ENCODE results near the gene CARNS1. TPM values are rescaled to one million over a fixed set of nuclear protein-coding genes. Genes with fewer than 3 reads are reported as not detected.
A peak's percentile ranks its signal among the peaks of the same experiment; 100 is the strongest.

Gene CARNS1
- total and polyA plus RNA-seq, 9 of the 15 experiments (the other 6 are each of a cell fraction or from before 2014, with no cell fraction given): 0.01 to 0.18 (median 0.06) TPM; not detected in 3

- TF ChIP-seq NR1H2 (CRISPR knock-in tag; IDR thresholded peaks at IDR 0.05) (no peak), MIER1 (IDR thresholded peaks at IDR 0.05; ENCODE audit: low read depth) (no peak), NEUROD1 (IDR thresholded peaks at IDR 0.05; ENCODE audit: borderline replicate concordance, low read depth, low read length, partially characterized antibody) (no peak), POLR3A (IDR thresholded peaks at IDR 0.05; ENCODE audit: borderline replicate concordance, extremely low read depth, insufficient read depth, insufficient read length) (no peak), PHB (CRISPR knock-in tag; IDR thresholded peaks at IDR 0.05) (no peak; the same call in 1 of the 2 replicates), ZC3H4 (CRISPR knock-in tag; IDR thresholded peaks at IDR 0.05; ENCODE audit: borderline replicate concordance) (no peak), FOXJ2 (tag; IDR thresholded peaks at IDR 0.05) (no peak), BRF2 (IDR thresholded peaks at IDR 0.05; ENCODE audit: borderline replicate concordance, insufficient read depth, insufficient read length) (no peak), SIX5 (IDR thresholded peaks at IDR 0.05; ENCODE audit: borderline replicate concordance in 1 of 2, insufficient read depth in 1 of 2, low read depth in 1 of 2, low read length in 2 of 2) (peak; percentile 92 to 94), ZNF780A (CRISPR knock-in tag; IDR thresholded peaks at IDR 0.05) (no peak), PTTG1 (tag; IDR thresholded peaks at IDR 0.05; ENCODE audit: low read depth) (no peak), ZFP1 (CRISPR knock-in tag; IDR thresholded peaks at IDR 0.05) (no peak), PHF8 (IDR thresholded peaks at IDR 0.05; ENCODE audit: borderline replicate concordance, low read length) (peak; percentile 97)
- TF ChIP-seq, protein P1, sequence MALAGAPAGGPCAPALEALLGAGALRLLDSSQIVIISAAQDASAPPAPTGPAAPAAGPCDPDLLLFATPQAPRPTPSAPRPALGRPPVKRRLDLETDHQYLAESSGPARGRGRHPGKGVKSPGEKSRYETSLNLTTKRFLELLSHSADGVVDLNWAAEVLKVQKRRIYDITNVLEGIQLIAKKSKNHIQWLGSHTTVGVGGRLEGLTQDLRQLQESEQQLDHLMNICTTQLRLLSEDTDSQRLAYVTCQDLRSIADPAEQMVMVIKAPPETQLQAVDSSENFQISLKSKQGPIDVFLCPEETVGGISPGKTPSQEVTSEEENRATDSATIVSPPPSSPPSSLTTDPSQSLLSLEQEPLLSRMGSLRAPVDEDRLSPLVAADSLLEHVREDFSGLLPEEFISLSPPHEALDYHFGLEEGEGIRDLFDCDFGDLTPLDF (CRISPR knock-in tag; IDR thresholded peaks at IDR 0.05): no peak
- TF ChIP-seq, protein P2, sequence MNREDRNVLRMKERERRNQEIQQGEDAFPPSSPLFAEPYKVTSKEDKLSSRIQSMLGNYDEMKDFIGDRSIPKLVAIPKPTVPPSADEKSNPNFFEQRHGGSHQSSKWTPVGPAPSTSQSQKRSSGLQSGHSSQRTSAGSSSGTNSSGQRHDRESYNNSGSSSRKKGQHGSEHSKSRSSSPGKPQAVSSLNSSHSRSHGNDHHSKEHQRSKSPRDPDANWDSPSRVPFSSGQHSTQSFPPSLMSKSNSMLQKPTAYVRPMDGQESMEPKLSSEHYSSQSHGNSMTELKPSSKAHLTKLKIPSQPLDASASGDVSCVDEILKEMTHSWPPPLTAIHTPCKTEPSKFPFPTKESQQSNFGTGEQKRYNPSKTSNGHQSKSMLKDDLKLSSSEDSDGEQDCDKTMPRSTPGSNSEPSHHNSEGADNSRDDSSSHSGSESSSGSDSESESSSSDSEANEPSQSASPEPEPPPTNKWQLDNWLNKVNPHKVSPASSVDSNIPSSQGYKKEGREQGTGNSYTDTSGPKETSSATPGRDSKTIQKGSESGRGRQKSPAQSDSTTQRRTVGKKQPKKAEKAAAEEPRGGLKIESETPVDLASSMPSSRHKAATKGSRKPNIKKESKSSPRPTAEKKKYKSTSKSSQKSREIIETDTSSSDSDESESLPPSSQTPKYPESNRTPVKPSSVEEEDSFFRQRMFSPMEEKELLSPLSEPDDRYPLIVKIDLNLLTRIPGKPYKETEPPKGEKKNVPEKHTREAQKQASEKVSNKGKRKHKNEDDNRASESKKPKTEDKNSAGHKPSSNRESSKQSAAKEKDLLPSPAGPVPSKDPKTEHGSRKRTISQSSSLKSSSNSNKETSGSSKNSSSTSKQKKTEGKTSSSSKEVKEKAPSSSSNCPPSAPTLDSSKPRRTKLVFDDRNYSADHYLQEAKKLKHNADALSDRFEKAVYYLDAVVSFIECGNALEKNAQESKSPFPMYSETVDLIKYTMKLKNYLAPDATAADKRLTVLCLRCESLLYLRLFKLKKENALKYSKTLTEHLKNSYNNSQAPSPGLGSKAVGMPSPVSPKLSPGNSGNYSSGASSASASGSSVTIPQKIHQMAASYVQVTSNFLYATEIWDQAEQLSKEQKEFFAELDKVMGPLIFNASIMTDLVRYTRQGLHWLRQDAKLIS (CRISPR knock-in tag; IDR thresholded peaks at IDR 0.05): 0 out of 2 replicates have a peak, but pooled peaks have one; percentile 67
- TF ChIP-seq, protein P3, sequence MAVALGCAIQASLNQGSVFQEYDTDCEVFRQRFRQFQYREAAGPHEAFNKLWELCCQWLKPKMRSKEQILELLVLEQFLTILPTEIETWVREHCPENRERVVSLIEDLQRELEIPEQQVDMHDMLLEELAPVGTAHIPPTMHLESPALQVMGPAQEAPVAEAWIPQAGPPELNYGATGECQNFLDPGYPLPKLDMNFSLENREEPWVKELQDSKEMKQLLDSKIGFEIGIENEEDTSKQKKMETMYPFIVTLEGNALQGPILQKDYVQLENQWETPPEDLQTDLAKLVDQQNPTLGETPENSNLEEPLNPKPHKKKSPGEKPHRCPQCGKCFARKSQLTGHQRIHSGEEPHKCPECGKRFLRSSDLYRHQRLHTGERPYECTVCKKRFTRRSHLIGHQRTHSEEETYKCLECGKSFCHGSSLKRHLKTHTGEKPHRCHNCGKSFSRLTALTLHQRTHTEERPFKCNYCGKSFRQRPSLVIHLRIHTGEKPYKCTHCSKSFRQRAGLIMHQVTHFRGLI (CRISPR knock-in tag; IDR thresholded peaks at IDR 0.05): no peak
- TF ChIP-seq, protein P4, sequence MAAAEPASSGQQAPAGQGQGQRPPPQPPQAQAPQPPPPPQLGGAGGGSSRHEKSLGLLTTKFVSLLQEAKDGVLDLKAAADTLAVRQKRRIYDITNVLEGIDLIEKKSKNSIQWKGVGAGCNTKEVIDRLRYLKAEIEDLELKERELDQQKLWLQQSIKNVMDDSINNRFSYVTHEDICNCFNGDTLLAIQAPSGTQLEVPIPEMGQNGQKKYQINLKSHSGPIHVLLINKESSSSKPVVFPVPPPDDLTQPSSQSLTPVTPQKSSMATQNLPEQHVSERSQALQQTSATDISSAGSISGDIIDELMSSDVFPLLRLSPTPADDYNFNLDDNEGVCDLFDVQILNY (CRISPR knock-in tag; IDR thresholded peaks at IDR 0.05): 0 out of 2 replicates have a peak, but pooled peaks have one; percentile 30
Observed at GRCh38 chr11:67428052-67429001, 12.8 kb downstream of the CARNS1 start, which contains the start of gene RPS6KB2 (continued).

Data from K562 (cell line).